HepG2 (cell line): ENCODE results near the gene SERHL2. TPM values are rescaled to one million over a fixed set of nuclear protein-coding genes. Genes with fewer than 3 reads are reported as not detected.
"Not testable (repeated sequence)": the region's sequence is repeated elsewhere in the genome, so short reads cannot be mapped to it uniquely, and the experiment has no call there.

ENCODE experiments used
- ATAC-seq: fragments of 200-7000 bp; cut with Tn5 transposase; 3 replicates; pipeline ENCODE4 v1.9.1; 2020; ENCODE audit warnings: mild to moderate bottlenecking, moderate library complexity
- BruUV-seq: library from RNA; stranded (reverse); fragments of 400-500 nt; replicated peaks from 2 replicates; lab custom pipeline; 2021; lab: Mats Ljungman, UMichigan
- CTCF ChIA-PET: fragments of 300-600 bp; formaldehyde crosslinking; extraction: SDS; loops from one replicate; lab custom pipeline; 2021; ENCODE audit warnings: low total read pairs, inconsistent platforms, low intra/inter-chr PET ratio; lab: Yijun Ruan, JAX
- POLR2A ChIA-PET: fragments of 350-600 bp; sonication (Branson Sonifier 250); formaldehyde crosslinking; loops from one replicate; lab custom pipeline; 2020; ENCODE audit warnings: antibody characterized with exemption, inconsistent platforms; lab: Yijun Ruan, JAX
- DNase-seq: peaks from one replicate; pipeline ENCODE4 v3.0.0-alpha.2; 2015; ENCODE audit warnings: low spot score
- FAIRE-seq: peaks from 3 replicates; lab custom pipeline; 2011; peaks lifted over from hg19 to GRCh38; lab: Jason Lieb, UNC
- H2AFZ ChIP-seq: one replicate; pipeline ENCODE4 v1.6.1; 2011; ENCODE audit warnings: low read length, inconsistent platforms
- H3K27ac ChIP-seq: fragments of 300-600 bp; 3 replicates; pipeline ENCODE4 v1.8.0; 2011; ENCODE audit warnings: mixed run types, mild to moderate bottlenecking, mixed read lengths, low read length, inconsistent platforms; ENCODE audit not compliant: insufficient read depth; ENCODE audit errors: extremely low read length
- H3K27me3 ChIP-seq, 2 experiments: fragments of 200-600 bp in 1 of 2; 2 replicates in 1 of 2; 3 replicates in 1 of 2; pipeline versions ENCODE4 v1.6.0 to v1.8.0; 2011; ENCODE audit warnings: low read length in 2 of 2, mild to moderate bottlenecking in 2 of 2, moderate library complexity in 2 of 2, inconsistent platforms in 1 of 2; ENCODE audit not compliant: insufficient read depth in 2 of 2, control insufficient read depth in 1 of 2
- H3K36me3 ChIP-seq, 2 experiments: fragments of 200-600 bp in 1 of 2; replicated peaks in 1 of 2; 2 replicates in 1 of 2; 3 replicates in 1 of 2; pipeline versions ENCODE4 v1.5.1 to v1.8.0; 2011; ENCODE audit warnings: low read length in 2 of 2, inconsistent platforms in 1 of 2; ENCODE audit not compliant: insufficient read depth in 2 of 2, control insufficient read depth in 1 of 2
- H3K4me1 ChIP-seq: 2 replicates; pipeline ENCODE4 v1.5.1; 2012; ENCODE audit warnings: low read length, inconsistent platforms; ENCODE audit not compliant: insufficient read depth
- H3K4me2 ChIP-seq: 2 replicates; pipeline ENCODE4 v1.6.0; 2011; ENCODE audit warnings: low read depth, low read length, inconsistent platforms
- H3K4me3 ChIP-seq, 3 experiments: fragments of 200-600 bp in 1 of 3; sonication (generic), shearing (Covaris generic) in 1 of 3; replicated peaks in 1 of 3; 2 replicates each; pipeline ENCODE4 v1.5.1; 2011 to 2016; ENCODE audit warnings: low read length in 3 of 3, inconsistent platforms in 2 of 3, low read depth in 2 of 3, mild to moderate bottlenecking in 2 of 3, control low read depth in 1 of 3, mixed read lengths in 1 of 3; ENCODE audit not compliant: insufficient read depth in 1 of 3
- H3K79me2 ChIP-seq: one replicate; pipeline ENCODE4 v1.6.1; 2011; ENCODE audit warnings: low read length, inconsistent platforms; ENCODE audit not compliant: insufficient read depth
- H3K9ac ChIP-seq: 2 replicates; pipeline ENCODE4 v1.6.0; 2011; ENCODE audit warnings: mild to moderate bottlenecking, low read depth, low read length, inconsistent platforms; ENCODE audit not compliant: insufficient read depth
- H3K9me3 ChIP-seq: 2 replicates; pipeline ENCODE4 v1.5.1; 2012; ENCODE audit warnings: mild to moderate bottlenecking, low read length
- H4K20me1 ChIP-seq: 2 replicates; pipeline ENCODE4 v1.6.0; 2011; ENCODE audit warnings: inconsistent platforms, mild to moderate bottlenecking, low read length, moderate library complexity; ENCODE audit not compliant: insufficient read depth
- RBFOX2 ChIP-seq: fragments of 200-400 bp; formaldehyde crosslinking; IDR thresholded peaks from 2 replicates; pipeline ENCODE4 v1.6.1; 2017; ENCODE audit warnings: low read depth, mild to moderate bottlenecking, low read length
- WGBS: methylation state at CpG from one replicate; pipeline ENCODE4 v1.1.6; 2017; ENCODE audit warnings: low lambda C conversion rate; 5-methylcytosine and 5-hydroxymethylcytosine counted together
- in situ Hi-C: cut with HindIII; loops from 2 replicates; pipeline ENCODE4 v1.10.0; 2017; ENCODE audit warnings: low pct_unique_long_range_greater_than_20kb; ENCODE audit not compliant: extremely low pct_ligation_motif_present
- intact Hi-C: fragments of 100-400 bp; cut with micrococcal nuclease; formaldehyde crosslinking; loops from one replicate; pipeline ENCODE4 v1.10.0; 2022; ENCODE audit not compliant: unreplicated experiment
- polyA plus RNA-seq, 8 experiments: library from polyadenylated mRNA; depleted of rRNA in 3 of 8; stranded (reverse) in 7 of 8; unstranded in 1 of 8; fragments of >200 nt; fragmentation: Illumina TruSeq in 4 of 8; extraction: Trizol in 4 of 8; gene quantifications; 2 replicates each; pipeline versions ENCODE4 v1.2.1 to v1.2.3, GENCODE V29; 2011 to 2016; ENCODE audit warnings: low read depth in 4 of 8, missing spikeins in 1 of 8, mixed read lengths in 1 of 8; ENCODE audit not compliant: insufficient read depth in 1 of 8
- total RNA-seq, 5 experiments: library from RNA; depleted of rRNA; stranded (reverse); fragments of >200 nt; fragmentation: Illumina TruSeq; extraction: Trizol; gene quantifications; 2 replicates each; pipeline ENCODE4 v1.2.3, GENCODE V29; 2016; ENCODE audit warnings: low read depth in 1 of 5

Gene SERHL2
- total and polyA plus RNA-seq, 2 of the 13 experiments (the other 11 are each of a cell fraction or from before 2014, with no cell fraction given) = 1.0 to 1.8 TPM

- H3K4me2 ChIP-seq, BruUV-seq, H3K79me2 ChIP-seq, H3K9me3 ChIP-seq, CTCF ChIA-PET, FAIRE-seq, DNase-seq, ATAC-seq, H3K9ac ChIP-seq, H3K36me3 ChIP-seq, H3K4me3 ChIP-seq, H4K20me1 ChIP-seq, H2AFZ ChIP-seq, H3K27ac ChIP-seq, intact Hi-C loops, in situ Hi-C loops, H3K27me3 ChIP-seq: not testable (repeated sequence)
- POLR2A ChIA-PET = interaction anchor here (0.8 to 2.4 kb wide), 2 partner anchors 14 to 15 kb away, joined by 3 to 12 read pairs; partner anchors contain the start of gene SERHL2
- 93% methylated on average over 4 of the region's 6 CpGs for WGBS
- H3K4me1 ChIP-seq = peaks cover 11% of the 10 kb centered on the region
These were observed 14.2 kb downstream of the SERHL2 start for GRCh38 chr22:42567950-42568349.

GRCh38 chr22:42570580-42570979 is 16.8 kb downstream of the SERHL2 start:
- H4K20me1 ChIP-seq = not testable (repeated sequence)
- TF ChIP-seq RBFOX2 = 0 out of 2 replicates have a peak, but pooled peaks have one; percentile 5
- TF ChIP-seq, all 625 proteins: peak for 1; not testable (repeated sequence) for 624
- POLR2A ChIA-PET = interaction anchor here (2.4 kb wide), 1 partner anchor 12 kb away, joined by 12 read pairs; no protein-coding TSS in a partner anchor
- CTCF ChIA-PET, H3K27me3 ChIP-seq, H3K36me3 ChIP-seq, H3K4me2 ChIP-seq, H2AFZ ChIP-seq, DNase-seq, BruUV-seq, H3K79me2 ChIP-seq, H3K4me3 ChIP-seq, H3K9ac ChIP-seq, FAIRE-seq, H3K4me1 ChIP-seq, H3K9me3 ChIP-seq, in situ Hi-C loops, H3K27ac ChIP-seq: not testable (repeated sequence)
- 94% methylated on average over 9 of the region's 9 CpGs for WGBS
- peak; percentile 19 for ATAC-seq
- intact Hi-C loops = loop anchor here (2.0 kb wide), 1 partner anchor 18 kb away; the partner anchor contains the start of gene SERHL2
